Measurements from ENCODE around the gene HTRA3. TPM values are rescaled to one million over a fixed set of nuclear protein-coding genes. Genes with fewer than 3 reads are reported as not detected.
A peak's percentile ranks its signal among the peaks of the same experiment; 100 is the strongest.

HTRA3 gene
- total and polyA plus RNA-seq, 10 donors, result 0.26 to 5.5 (median 2.5) TPM

DNA sequence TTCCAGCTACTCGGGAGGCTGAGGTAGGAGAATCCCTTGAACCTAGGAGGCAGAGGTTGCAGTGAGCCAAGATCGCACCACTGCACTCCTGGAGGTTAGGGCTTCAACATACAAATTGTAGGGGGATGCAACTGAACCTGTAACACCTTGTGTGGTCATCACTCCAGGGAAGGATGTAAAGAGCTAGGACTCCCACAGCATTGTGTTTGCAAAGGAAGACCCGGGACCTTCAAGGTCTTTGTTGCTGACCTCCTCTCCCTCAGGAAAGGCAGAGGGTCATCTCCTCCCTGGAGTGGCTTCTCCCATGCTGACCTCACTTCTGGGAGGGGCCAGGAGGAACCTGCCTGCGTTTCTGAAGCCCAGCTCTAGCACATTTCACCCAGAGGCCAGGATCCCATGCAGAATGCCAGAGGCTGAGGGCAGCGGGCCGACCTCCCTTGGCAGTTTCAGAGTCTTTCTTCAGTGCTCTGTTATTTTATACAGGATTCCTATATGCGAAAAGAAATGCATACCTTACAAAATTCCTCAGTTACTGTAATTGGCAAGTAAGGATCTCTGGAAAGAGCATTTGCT lies 80.2 kb downstream of the HTRA3 start:
- Histone ChIP-seq H3K27me3 (replicated peaks in 1 of 7) (peaks cover 0 to 41% (median 0%) of the 10 kb centered on the region in 7 donors), H3K36me3 (no peaks in the 10 kb centered on the region), H3K27ac (no peak overlapping the region), H3K4me1 (peaks cover 0 to 16% (median 6%) of the 10 kb centered on the region in 6 donors), H3K4me3 (no peak overlapping the region), H3K9me3 (no peaks in the 10 kb centered on the region)
- TF ChIP-seq POLR2AphosphoS5 (IDR thresholded peaks at IDR 0.05) (no peak), POLR2A (IDR thresholded peaks at IDR 0.05) (no peak)
- TF ChIP-seq, protein P1, sequence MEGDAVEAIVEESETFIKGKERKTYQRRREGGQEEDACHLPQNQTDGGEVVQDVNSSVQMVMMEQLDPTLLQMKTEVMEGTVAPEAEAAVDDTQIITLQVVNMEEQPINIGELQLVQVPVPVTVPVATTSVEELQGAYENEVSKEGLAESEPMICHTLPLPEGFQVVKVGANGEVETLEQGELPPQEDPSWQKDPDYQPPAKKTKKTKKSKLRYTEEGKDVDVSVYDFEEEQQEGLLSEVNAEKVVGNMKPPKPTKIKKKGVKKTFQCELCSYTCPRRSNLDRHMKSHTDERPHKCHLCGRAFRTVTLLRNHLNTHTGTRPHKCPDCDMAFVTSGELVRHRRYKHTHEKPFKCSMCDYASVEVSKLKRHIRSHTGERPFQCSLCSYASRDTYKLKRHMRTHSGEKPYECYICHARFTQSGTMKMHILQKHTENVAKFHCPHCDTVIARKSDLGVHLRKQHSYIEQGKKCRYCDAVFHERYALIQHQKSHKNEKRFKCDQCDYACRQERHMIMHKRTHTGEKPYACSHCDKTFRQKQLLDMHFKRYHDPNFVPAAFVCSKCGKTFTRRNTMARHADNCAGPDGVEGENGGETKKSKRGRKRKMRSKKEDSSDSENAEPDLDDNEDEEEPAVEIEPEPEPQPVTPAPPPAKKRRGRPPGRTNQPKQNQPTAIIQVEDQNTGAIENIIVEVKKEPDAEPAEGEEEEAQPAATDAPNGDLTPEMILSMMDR (IDR thresholded peaks at IDR 0.05 in 8 of 11, conservative IDR thresholded peaks at IDR 0.05 in 3 of 11), result no peak
- no peak for DNase-seq
- 79 to 86% (median 83%) methylated on average over 7 of the region's 7 CpGs for WGBS, 5 donors
- intact Hi-C loops (cut with DNase I; ENCODE audit: low total_unique reads), result no loop called here

DNA sequence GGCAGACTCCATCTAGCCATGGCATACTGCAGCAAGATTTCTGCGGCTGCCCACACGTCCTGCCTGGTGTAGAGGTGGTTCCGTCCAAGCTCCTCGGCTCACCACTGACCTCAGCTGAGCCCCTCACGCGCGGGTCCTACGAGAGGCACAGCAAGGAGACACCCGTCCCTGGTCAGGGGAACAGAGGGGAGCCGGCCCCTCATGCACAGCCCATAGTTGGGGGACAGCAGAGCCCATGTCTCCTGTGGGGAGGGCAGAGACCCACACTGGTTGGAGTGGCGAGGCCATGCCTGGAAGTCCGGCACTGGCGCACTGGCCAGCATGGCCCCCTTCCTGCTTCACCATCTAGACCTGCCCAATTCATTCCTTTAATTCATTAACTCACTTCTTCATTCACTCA lies 80.8 kb downstream of the HTRA3 start:
- TF ChIP-seq POLR2A (IDR thresholded peaks at IDR 0.05) (no peak), POLR2AphosphoS5 (IDR thresholded peaks at IDR 0.05) (no peak)
- TF ChIP-seq, protein P1 (IDR thresholded peaks at IDR 0.05 in 8 of 11, conservative IDR thresholded peaks at IDR 0.05 in 3 of 11), result no peak
- no peaks in the 10 kb centered on the region for H3K36me3 ChIP-seq
- peaks cover 0 to 41% (median 0%) of the 10 kb centered on the region in 7 donors for H3K27me3 ChIP-seq (replicated peaks in 1 of 7)
- no peaks in the 10 kb centered on the region for H3K9me3 ChIP-seq
- H3K4me1 ChIP-seq, result peaks cover 0 to 15% (median 6%) of the 10 kb centered on the region in 6 donors
- no peak for DNase-seq
- no peak overlapping the region for H3K27ac ChIP-seq
- intact Hi-C loops (cut with DNase I; ENCODE audit: low total_unique reads), result no loop called here
- 90 to 94% (median 90%) methylated on average over 12 to 13 of the region's 13 CpGs for WGBS, 5 donors
- H3K4me3 ChIP-seq, result no peak overlapping the region

DNA sequence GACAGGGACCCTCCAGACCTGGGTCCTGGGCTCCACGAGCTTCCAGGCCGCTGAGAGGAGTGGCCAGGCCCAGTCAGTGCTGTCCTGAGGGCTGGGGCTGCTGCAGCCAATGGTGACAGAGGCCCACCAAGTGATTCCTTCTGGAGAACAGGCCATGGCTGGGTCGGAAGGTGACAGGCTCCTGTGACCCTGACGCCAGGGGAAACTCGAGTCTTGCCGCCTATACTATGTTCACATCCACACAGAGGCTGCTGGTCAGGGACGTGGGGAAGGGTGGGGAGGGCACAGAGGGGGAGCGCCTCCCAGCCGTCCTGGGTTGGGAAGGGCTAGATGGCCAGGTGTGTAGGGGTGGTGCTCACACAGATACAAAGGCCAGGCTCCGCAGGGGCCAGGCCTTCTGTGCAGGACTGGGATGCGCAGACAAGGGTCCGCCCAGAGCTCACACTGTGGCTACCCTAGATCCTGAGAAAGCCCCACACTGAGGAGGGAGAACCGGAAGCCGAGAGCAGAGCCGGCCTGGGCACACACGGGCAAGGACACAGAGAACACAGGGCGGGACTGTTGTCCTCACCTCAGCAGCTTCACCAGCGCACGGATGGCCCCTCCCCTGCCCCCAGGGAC lies 81.4 kb downstream of the HTRA3 start:
- peak overlapping the region in 1 of 8 donors; percentile 6 for H3K27ac ChIP-seq
- no peak for DNase-seq
- H3K4me1 ChIP-seq, result peaks cover 0 to 16% (median 8%) of the 10 kb centered on the region in 6 donors
- no peak overlapping the region for H3K4me3 ChIP-seq
- TF ChIP-seq POLR2A (IDR thresholded peaks at IDR 0.05), result no peak
- TF ChIP-seq POLR2AphosphoS5 (IDR thresholded peaks at IDR 0.05), result no peak
- TF ChIP-seq, protein P1 (IDR thresholded peaks at IDR 0.05 in 8 of 11, conservative IDR thresholded peaks at IDR 0.05 in 3 of 11), result no peak
- intact Hi-C loops (cut with DNase I; ENCODE audit: low total_unique reads), result no loop called here
- H3K36me3 ChIP-seq, result no peaks in the 10 kb centered on the region
- 79 to 94% (median 88%) methylated on average over 9 to 19 of the region's 19 CpGs for WGBS, 5 donors
- no peaks in the 10 kb centered on the region for H3K9me3 ChIP-seq
- H3K27me3 ChIP-seq (replicated peaks in 1 of 7), result peaks cover 0 to 35% (median 0%) of the 10 kb centered on the region in 7 donors

DNA sequence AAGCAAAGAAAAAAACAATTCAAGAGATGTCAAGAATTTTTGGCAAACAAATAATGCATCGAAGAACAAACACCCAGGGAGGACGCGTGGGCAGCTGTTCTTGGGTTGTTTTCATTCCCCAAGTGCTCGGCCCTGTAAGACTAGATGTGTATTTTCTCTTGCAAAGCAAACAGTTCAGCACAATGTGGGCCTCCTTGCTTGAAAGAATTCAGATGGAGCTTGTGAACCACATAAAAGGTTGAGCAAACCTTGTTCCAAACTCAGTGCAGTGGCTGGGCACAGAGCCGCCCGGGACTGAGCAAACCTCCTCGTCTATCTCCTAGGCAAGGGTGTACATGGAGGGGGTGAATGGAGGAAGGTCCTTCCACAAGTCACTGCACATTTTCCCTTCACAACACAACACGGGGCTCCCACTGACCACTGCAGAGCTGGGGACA lies 82.4 kb downstream of the HTRA3 start:
- WGBS, 5 donors, result 55 to 80% (median 72%) methylated on average over 8 of the region's 8 CpGs
- peaks cover 0 to 25% (median 0%) of the 10 kb centered on the region in 7 donors for H3K27me3 ChIP-seq (replicated peaks in 1 of 7)
- TF ChIP-seq, protein P1 (IDR thresholded peaks at IDR 0.05 in 8 of 11, conservative IDR thresholded peaks at IDR 0.05 in 3 of 11), result no peak
- TF ChIP-seq POLR2AphosphoS5 (IDR thresholded peaks at IDR 0.05) (no peak), POLR2A (IDR thresholded peaks at IDR 0.05) (no peak)
- intact Hi-C loops (cut with DNase I; ENCODE audit: low total_unique reads), result no loop called here
- H3K27ac ChIP-seq, result peak overlapping the region in 2 of 8 donors; percentile 15 to 44
- H3K4me3 ChIP-seq, result no peak overlapping the region
- H3K36me3 ChIP-seq, result no peaks in the 10 kb centered on the region
- no peaks in the 10 kb centered on the region for H3K9me3 ChIP-seq
- H3K4me1 ChIP-seq, result peaks cover 0 to 19% (median 9%) of the 10 kb centered on the region in 6 donors
- no peak for DNase-seq
